Subcutaneous adipose tissue (tissue), 4 donors: ENCODE measurements around the gene OTUD4. TPM values are rescaled to one million over a fixed set of nuclear protein-coding genes. Genes with fewer than 3 reads are reported as not detected.

Experiments used
- total RNA-seq, 4 donors: library from RNA; depleted of rRNA; stranded (reverse); fragments of >200 nt; gene quantifications; one replicate each; pipeline ENCODE4 v1.1.0, GENCODE V29; 2016
- TF ChIP-seq, protein P1 (sequence below): fragments of 450-650 bp; IDR thresholded peaks from one replicate; pipeline ENCODE4 v1.5.1; 2016; ENCODE audit warnings: low read depth, mild to moderate bottlenecking, control low read depth, antibody characterized with exemption, moderate library complexity

Gene OTUD4
- total RNA-seq, 4 donors from 2014 or later = 29.2 to 43.2 (median 35.0) TPM

DNA sequence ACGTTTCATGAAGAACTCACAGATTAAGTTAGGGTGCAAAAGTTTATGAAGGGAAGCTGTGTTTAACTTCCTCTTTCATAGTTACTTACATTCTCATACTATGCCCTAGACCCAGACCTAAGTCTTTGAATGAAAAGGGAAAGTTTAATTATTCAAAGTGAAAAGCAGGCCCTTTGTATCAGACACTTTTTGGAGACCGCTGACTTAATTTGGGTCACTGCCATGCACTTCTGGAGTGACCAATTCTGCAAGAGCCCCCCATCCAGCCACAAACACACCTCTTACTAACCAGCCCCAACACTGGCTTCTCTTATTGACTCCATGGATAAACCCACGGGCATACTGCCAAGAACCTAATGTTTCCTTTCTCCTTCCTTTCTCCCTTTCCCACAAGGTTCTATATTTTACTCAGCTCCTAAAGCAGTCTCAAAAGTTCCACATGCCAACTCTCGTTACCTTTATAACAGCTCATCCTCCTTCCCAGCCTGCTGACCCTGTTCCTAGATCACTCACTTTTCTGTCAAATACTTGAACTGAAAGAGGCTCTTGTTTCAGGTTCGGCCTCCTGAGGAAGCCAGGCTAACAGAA, 47.8 kb downstream of the OTUD4 start:
- TF ChIP-seq, protein P1, sequence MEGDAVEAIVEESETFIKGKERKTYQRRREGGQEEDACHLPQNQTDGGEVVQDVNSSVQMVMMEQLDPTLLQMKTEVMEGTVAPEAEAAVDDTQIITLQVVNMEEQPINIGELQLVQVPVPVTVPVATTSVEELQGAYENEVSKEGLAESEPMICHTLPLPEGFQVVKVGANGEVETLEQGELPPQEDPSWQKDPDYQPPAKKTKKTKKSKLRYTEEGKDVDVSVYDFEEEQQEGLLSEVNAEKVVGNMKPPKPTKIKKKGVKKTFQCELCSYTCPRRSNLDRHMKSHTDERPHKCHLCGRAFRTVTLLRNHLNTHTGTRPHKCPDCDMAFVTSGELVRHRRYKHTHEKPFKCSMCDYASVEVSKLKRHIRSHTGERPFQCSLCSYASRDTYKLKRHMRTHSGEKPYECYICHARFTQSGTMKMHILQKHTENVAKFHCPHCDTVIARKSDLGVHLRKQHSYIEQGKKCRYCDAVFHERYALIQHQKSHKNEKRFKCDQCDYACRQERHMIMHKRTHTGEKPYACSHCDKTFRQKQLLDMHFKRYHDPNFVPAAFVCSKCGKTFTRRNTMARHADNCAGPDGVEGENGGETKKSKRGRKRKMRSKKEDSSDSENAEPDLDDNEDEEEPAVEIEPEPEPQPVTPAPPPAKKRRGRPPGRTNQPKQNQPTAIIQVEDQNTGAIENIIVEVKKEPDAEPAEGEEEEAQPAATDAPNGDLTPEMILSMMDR = no peak

- TF ChIP-seq, protein P1 = no peak
Observed at GRCh38 chr4:145131848-145132247, 48.5 kb downstream of the OTUD4 start.

DNA sequence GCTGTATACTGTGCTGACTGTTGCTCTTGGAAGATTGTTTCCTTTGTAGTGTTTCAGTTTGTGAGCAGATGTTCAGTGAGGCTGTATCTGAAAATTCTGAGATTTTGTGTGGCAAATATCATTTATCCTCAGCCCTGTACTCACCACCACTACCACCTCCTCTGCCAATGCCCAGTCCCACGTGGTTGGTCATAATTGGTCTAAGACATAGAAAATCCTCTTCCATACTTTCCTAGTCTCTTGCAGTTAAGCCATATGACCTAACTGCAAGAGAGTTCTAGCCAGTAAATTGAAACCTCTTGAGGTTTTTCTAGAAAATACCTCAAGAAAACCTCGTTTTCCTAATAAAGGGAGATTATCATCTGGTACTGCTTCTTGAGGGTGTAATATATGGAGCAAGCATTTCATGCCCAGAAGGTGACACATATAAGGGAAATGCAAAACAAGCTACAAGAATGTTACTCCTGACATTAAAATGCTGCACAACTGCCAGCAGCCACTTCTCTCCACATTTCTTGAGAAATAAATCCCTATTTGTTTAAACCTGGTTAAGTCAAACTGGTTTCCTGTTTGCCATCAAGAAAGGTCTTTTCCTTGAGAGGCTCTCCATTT, 49.5 kb downstream of the OTUD4 start:
- TF ChIP-seq, protein P1 = no peak

GRCh38 chr4:145130130-145130529, 50.3 kb downstream of the OTUD4 start:
- TF ChIP-seq, protein P1 = no peak

DNA sequence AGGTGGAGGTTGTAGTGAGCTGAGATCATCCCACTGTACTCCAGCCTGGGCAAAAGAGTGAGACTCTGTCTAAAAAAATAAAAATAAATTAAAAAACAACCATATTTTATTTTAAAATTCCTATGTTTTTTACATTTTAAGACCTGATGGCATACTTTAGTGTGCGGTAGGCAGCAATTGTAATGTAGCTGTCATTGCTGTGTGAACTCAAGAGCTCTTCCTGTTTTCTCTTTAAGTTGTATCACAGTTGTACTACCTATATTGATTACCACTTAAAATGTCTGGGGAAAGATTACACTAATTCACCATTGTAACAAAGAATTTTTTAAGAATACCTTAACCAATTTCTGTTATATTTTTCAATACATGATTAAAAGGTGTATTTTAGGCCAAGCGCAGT, 55.0 kb downstream of the OTUD4 start:
- TF ChIP-seq, protein P1 = no peak

GRCh38 chr4:145108128-145108527, 72.3 kb downstream of the OTUD4 start:
- TF ChIP-seq, protein P1 = no peak

DNA sequence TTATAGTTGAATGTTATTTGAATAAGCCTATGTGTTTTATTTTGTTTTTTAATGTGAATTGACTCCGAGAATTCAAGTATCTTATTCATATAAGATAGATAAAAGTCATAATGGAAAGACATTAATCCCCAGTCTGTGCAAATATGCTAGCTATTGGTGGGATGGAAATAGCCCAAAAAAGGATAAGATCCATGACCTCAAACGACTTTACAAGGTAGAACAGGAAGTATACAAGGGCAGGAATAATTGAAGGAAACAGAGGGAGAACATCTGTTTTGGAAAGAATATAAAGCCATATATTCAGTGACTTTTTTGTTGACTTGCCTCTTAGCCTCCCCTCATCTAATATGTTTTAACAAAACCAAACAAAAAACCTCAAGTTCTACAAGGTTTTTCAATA, 73.3 kb downstream of the OTUD4 start:
- TF ChIP-seq, protein P1 = no peak
